MM.1S (cell line): Measurements from ENCODE around the gene PPP2R5C.

Experiments
- DNase-seq: peaks from one replicate; pipeline ENCODE4 v3.0.0-alpha.2; 2015
- H2AFZ ChIP-seq: fragments of 300-600 bp; sonication (generic); 2 replicates; pipeline ENCODE4 v1.6.0; 2016; ENCODE audit warnings: antibody characterized with exemption, low read length
- H3F3A ChIP-seq: fragments of 300-600 bp; sonication (generic); 2 replicates; pipeline ENCODE4 v1.6.1; 2016; ENCODE audit warnings: mild to moderate bottlenecking, antibody characterized with exemption, low read length, moderate library complexity, mixed read lengths; ENCODE audit not compliant: insufficient read depth
- H3K27ac ChIP-seq: fragments of 300-600 bp; sonication (generic); 2 replicates; pipeline ENCODE4 v1.5.1; 2016; ENCODE audit warnings: mild to moderate bottlenecking, low read length
- H3K27me3 ChIP-seq: fragments of 300-600 bp; sonication (generic); replicated peaks from 2 replicates; pipeline ENCODE4 v1.6.0; 2016; ENCODE audit warnings: low read length; ENCODE audit not compliant: insufficient read depth
- H3K36me3 ChIP-seq: fragments of 300-600 bp; sonication (generic); replicated peaks from 2 replicates; pipeline ENCODE4 v1.6.1; 2016; ENCODE audit warnings: mild to moderate bottlenecking, low read length, mixed read lengths; ENCODE audit not compliant: insufficient read depth
- H3K4me1 ChIP-seq: fragments of 300-600 bp; sonication (generic); 2 replicates; pipeline ENCODE4 v1.6.1; 2016; ENCODE audit warnings: low read length, mixed read lengths
- H3K4me2 ChIP-seq: fragments of 300-600 bp; sonication (generic); 2 replicates; pipeline ENCODE4 v1.6.0; 2016; ENCODE audit warnings: low read depth, low read length
- H3K4me3 ChIP-seq: fragments of 300-600 bp; sonication (generic); 2 replicates; pipeline ENCODE4 v1.5.1; 2016; ENCODE audit warnings: low read length, mixed read lengths
- H3K79me2 ChIP-seq: fragments of 300-600 bp; sonication (generic); 2 replicates; pipeline ENCODE4 v1.6.1; 2016; ENCODE audit warnings: mixed run types, low read length, mixed read lengths
- H3K9ac ChIP-seq: fragments of 300-600 bp; sonication (generic); 2 replicates; pipeline ENCODE4 v1.6.1; 2016; ENCODE audit warnings: low read length, mixed read lengths
- H3K9me2 ChIP-seq: fragments of 300-600 bp; sonication (generic); replicated peaks from 2 replicates; pipeline ENCODE4 v1.6.1; 2016; ENCODE audit warnings: mild to moderate bottlenecking, low read length, mixed read lengths; ENCODE audit not compliant: insufficient read depth
- H3K9me3 ChIP-seq: fragments of 300-600 bp; sonication (generic); replicated peaks from 2 replicates; pipeline ENCODE4 v1.6.1; 2016; ENCODE audit warnings: mild to moderate bottlenecking, low read length, mixed read lengths; ENCODE audit not compliant: insufficient read depth
- H4K20me1 ChIP-seq: fragments of 300-600 bp; sonication (generic); 2 replicates; pipeline ENCODE4 v1.6.1; 2016; ENCODE audit warnings: mild to moderate bottlenecking, low read length, moderate library complexity, mixed read lengths; ENCODE audit not compliant: insufficient read depth
- EZH2 ChIP-seq: fragments of 300-600 bp; sonication (generic); optimal IDR thresholded peaks from 2 replicates; pipeline ENCODE3; 2017; ENCODE audit warnings: low read depth, mild to moderate bottlenecking, antibody characterized with exemption, low read length, mixed read lengths
- EZH2phosphoT487 ChIP-seq: fragments of 300-600 bp; sonication (generic); IDR thresholded peaks from 2 replicates; pipeline ENCODE4 v1.6.1; 2018; ENCODE audit warnings: antibody characterized with exemption, low read length
- TF ChIP-seq, protein P1 (sequence below): fragments of 300-600 bp; sonication (generic); IDR thresholded peaks from 2 replicates; pipeline ENCODE4 v1.5.1; 2016; ENCODE audit warnings: antibody characterized with exemption, low read length, mixed read lengths

The PPP2R5C gene

GRCh38 chr14:101889898-101890297 is 128.4 kb downstream of the PPP2R5C start:
- Histone ChIP-seq H3K4me1 (no peaks in the 10 kb centered on the region), H3K4me3 (no peak overlapping the region), H3K27ac (no peak overlapping the region), H3K9me2 (no peaks in the 10 kb centered on the region), H3K36me3 (no peaks in the 10 kb centered on the region), H3K9me3 (no peaks in the 10 kb centered on the region), H3K9ac (no peak overlapping the region), H3K27me3 (no peaks in the 10 kb centered on the region), H2AFZ (no peak overlapping the region), H3K4me2 (no peak overlapping the region), H3F3A (no peaks in the 10 kb centered on the region), H3K79me2 (no peaks in the 10 kb centered on the region), H4K20me1 (no peaks in the 10 kb centered on the region)
- DNase-seq: no peak
- TF ChIP-seq EZH2 (no peak), EZH2phosphoT487 (no peak)
- TF ChIP-seq, protein P1, sequence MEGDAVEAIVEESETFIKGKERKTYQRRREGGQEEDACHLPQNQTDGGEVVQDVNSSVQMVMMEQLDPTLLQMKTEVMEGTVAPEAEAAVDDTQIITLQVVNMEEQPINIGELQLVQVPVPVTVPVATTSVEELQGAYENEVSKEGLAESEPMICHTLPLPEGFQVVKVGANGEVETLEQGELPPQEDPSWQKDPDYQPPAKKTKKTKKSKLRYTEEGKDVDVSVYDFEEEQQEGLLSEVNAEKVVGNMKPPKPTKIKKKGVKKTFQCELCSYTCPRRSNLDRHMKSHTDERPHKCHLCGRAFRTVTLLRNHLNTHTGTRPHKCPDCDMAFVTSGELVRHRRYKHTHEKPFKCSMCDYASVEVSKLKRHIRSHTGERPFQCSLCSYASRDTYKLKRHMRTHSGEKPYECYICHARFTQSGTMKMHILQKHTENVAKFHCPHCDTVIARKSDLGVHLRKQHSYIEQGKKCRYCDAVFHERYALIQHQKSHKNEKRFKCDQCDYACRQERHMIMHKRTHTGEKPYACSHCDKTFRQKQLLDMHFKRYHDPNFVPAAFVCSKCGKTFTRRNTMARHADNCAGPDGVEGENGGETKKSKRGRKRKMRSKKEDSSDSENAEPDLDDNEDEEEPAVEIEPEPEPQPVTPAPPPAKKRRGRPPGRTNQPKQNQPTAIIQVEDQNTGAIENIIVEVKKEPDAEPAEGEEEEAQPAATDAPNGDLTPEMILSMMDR: no peak

DNA sequence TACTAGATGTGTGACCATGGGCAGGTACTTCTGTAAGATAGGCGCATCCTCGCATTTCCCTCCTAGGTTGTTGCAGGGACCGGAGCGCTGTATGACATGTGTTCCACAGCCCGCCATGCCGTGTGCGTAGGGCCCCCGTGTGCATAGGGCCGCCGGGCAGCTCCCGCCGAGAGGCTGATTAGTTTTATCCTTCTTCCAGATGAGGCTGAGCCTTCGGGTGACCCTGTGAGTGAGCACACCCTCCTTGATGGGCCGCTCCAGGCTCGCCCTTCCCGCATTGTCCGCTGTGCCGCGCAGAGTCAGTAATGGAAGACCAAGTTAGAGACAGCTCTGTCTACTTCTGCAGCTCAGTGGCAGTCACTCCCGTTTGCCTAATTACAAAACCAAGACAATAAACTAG is 130.0 kb downstream of the PPP2R5C start:
- Histone ChIP-seq H4K20me1 (no peaks in the 10 kb centered on the region), H3K4me2 (no peak overlapping the region), H2AFZ (no peak overlapping the region), H3K27me3 (no peaks in the 10 kb centered on the region), H3K36me3 (no peaks in the 10 kb centered on the region), H3K79me2 (no peaks in the 10 kb centered on the region), H3K4me3 (no peak overlapping the region), H3K27ac (no peak overlapping the region), H3K9ac (no peak overlapping the region), H3K9me3 (no peaks in the 10 kb centered on the region), H3K4me1 (no peaks in the 10 kb centered on the region), H3K9me2 (no peaks in the 10 kb centered on the region), H3F3A (no peaks in the 10 kb centered on the region)
- DNase-seq: no peak
- TF ChIP-seq EZH2phosphoT487: no peak
- no peak for TF ChIP-seq EZH2
- TF ChIP-seq, protein P1: no peak

DNA sequence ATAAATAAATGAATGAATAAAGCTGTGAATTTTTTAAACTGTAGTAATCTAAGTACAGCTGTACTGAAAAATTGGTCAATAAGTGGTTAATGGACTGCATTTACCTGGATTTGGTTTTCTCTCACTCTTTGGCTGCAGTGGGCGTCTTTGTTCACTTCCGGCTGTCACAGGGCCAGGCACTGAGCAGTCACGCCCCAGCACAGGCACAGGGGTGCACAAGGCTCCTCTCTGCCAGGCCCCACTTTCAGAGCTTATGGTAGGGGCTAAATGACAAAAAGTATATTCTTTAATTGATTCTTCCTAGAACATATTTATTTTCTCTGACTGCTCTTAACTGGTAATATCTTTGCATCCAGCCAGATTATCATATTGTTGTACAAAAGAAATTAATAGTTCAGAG is 132.2 kb downstream of the PPP2R5C start:
- H4K20me1 ChIP-seq: no peaks in the 10 kb centered on the region
- no peak overlapping the region for H3K27ac ChIP-seq
- H3K9me2 ChIP-seq: no peaks in the 10 kb centered on the region
- H3K36me3 ChIP-seq: no peaks in the 10 kb centered on the region
- H3F3A ChIP-seq: no peaks in the 10 kb centered on the region
- H3K9me3 ChIP-seq: no peaks in the 10 kb centered on the region
- no peak for DNase-seq
- H3K9ac ChIP-seq: no peak overlapping the region
- H3K4me1 ChIP-seq: no peaks in the 10 kb centered on the region
- no peak overlapping the region for H3K4me3 ChIP-seq
- TF ChIP-seq, protein P1: no peak
- no peak for TF ChIP-seq EZH2phosphoT487
- TF ChIP-seq EZH2: no peak
- H3K27me3 ChIP-seq: no peaks in the 10 kb centered on the region
- H2AFZ ChIP-seq: no peak overlapping the region
- H3K4me2 ChIP-seq: no peak overlapping the region
- H3K79me2 ChIP-seq: no peaks in the 10 kb centered on the region
